GM12878 (cell line): ENCODE results near the gene ADRA2C.

Experiments used
- CTCF ChIP-seq, 3 experiments: IDR thresholded peaks in 2 of 3; conservative IDR thresholded peaks in 1 of 3; 2 replicates each; pipeline ENCODE4 v1.5.1; 2011; ENCODE audit warnings: low read depth in 3 of 3, low read length in 3 of 3, mild to moderate bottlenecking in 3 of 3, control low read depth in 2 of 3, moderate library complexity in 2 of 3, inconsistent platforms in 1 of 3, mixed read lengths in 1 of 3; ENCODE audit not compliant: control insufficient read depth in 2 of 3, insufficient read depth in 1 of 3; ENCODE audit errors: extremely low read depth in 1 of 3
- NR2F1 ChIP-seq: fragments of 450-650 bp; conservative IDR thresholded peaks from 2 replicates; pipeline ENCODE4 v1.6.1; 2017; ENCODE audit warnings: mild to moderate bottlenecking
- POLR2AphosphoS5 ChIP-seq: IDR thresholded peaks from 2 replicates; pipeline ENCODE4 v1.6.1; 2011; ENCODE audit warnings: mild to moderate bottlenecking, low read length, inconsistent platforms
- RAD21 ChIP-seq: IDR thresholded peaks from 2 replicates; pipeline ENCODE4 v1.6.1; 2011; ENCODE audit warnings: mild to moderate bottlenecking, low read depth, low read length, moderate library complexity; ENCODE audit not compliant: insufficient read depth
- USF2 ChIP-seq: IDR thresholded peaks from 2 replicates; pipeline ENCODE4 v1.6.1; 2011; ENCODE audit warnings: low read depth, low read length, improper control_type of control experiment, borderline replicate concordance

GRCh38 chr4:3796960-3797359, 30.8 kb downstream of the ADRA2C start:
- TF ChIP-seq NR2F1 = no peak
- no peak for TF ChIP-seq RAD21
- TF ChIP-seq CTCF (IDR thresholded peaks at IDR 0.05 in 2 of 3, conservative IDR thresholded peaks at IDR 0.05 in 1 of 3; ENCODE audit: control insufficient read depth in 2 of 3, extremely low read depth in 1 of 3, insufficient read depth in 1 of 3, low read depth in 3 of 3, low read length in 3 of 3) = no peak
- no peak for TF ChIP-seq USF2
- no peak for TF ChIP-seq POLR2AphosphoS5
